Measurements from ENCODE around the gene SNX6.

Gene SNX6

DNA sequence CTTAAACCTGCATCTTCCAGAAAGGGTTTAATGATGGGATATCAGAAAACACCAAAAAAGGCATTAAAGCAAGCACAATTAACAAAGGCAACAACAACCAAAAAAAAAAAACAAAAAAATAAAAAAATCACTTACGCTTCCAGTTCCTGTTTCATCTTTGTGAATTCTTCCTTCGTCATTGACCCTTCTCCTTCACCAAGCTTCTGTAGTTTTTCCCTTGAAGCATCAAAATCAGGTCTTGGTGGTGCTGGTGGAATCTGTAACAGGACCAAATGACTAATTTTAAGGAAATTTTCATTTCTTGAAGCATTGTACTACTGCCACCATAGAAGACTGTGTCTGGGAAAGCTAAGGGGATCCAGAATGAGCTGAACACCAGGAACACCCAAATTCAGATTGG lies 24.5 kb downstream of the SNX6 start:
- no peaks in the 10 kb centered on the region for H3K9me3 ChIP-seq (ENCODE audit: insufficient read depth, low read depth, low read length)
- 96% methylated on average over 2 of the region's 2 CpGs for WGBS
- H3K9ac ChIP-seq (ENCODE audit: low read depth, low read length), result no peak overlapping the region
- H3K27ac ChIP-seq (ENCODE audit: low read depth, low read length), result no peak overlapping the region
- peaks cover 93% of the 10 kb centered on the region for H3K36me3 ChIP-seq (ENCODE audit: insufficient read depth, low read length)
- H3K27me3 ChIP-seq (ENCODE audit: insufficient read depth, low read length), result no peaks in the 10 kb centered on the region
- no peaks in the 10 kb centered on the region for H3K4me1 ChIP-seq (ENCODE audit: insufficient read depth, low read length)
- no peak overlapping the region for H3K4me3 ChIP-seq (ENCODE audit: low read length)

DNA sequence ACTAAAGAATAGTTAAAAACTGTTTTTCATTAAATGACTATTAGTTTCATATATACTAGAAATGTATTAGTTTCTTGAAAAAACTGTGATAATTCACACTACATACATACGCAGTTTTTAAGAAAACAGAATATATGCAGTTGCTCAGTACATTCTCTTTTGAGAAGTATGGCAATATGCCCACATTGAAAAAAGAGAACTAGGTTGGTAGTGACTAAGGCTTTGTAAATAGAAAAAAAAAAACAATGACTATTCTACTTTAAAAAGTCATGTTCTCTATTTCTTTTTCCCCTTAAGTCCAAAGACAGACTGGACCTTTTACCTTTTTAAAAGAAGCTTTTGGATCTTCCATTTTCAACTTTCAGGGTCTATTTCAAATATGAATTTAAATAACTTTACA lies 25.0 kb downstream of the SNX6 start:
- no peak overlapping the region for H3K4me3 ChIP-seq (ENCODE audit: low read length)
- H3K9ac ChIP-seq (ENCODE audit: low read depth, low read length), result no peak overlapping the region
- H3K27ac ChIP-seq (ENCODE audit: low read depth, low read length), result no peak overlapping the region
- no CpG with 5 or more reads among the region's 1 CpG for WGBS
- H3K4me1 ChIP-seq (ENCODE audit: insufficient read depth, low read length), result no peaks in the 10 kb centered on the region
- H3K36me3 ChIP-seq (ENCODE audit: insufficient read depth, low read length), result peaks cover 96% of the 10 kb centered on the region
- no peaks in the 10 kb centered on the region for H3K27me3 ChIP-seq (ENCODE audit: insufficient read depth, low read length)
- H3K9me3 ChIP-seq (ENCODE audit: insufficient read depth, low read depth, low read length), result no peaks in the 10 kb centered on the region

DNA sequence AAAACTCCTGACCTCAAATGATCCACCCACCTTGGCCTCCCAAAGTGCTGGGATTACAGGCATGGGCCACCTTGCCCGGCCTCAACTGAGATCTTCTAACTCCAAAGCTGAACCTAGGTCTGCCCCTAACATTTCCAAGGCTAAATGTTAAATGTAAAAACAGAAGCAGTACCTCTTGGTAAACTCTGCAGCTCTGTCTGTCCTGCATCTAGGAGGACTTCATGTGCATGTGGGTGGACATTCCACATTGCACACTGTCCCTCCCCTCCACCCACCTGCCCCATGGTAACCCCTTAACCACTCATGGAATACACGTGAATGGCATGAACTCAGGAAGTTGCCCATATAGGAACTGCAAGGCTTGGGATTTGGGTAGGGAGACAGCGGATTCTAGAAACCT lies 33.1 kb downstream of the SNX6 start:
- Histone ChIP-seq H3K9ac (ENCODE audit: low read depth, low read length) (no peak overlapping the region), H3K9me3 (ENCODE audit: insufficient read depth, low read depth, low read length) (no peaks in the 10 kb centered on the region), H3K4me1 (ENCODE audit: insufficient read depth, low read length) (no peaks in the 10 kb centered on the region), H3K4me3 (ENCODE audit: low read length) (no peak overlapping the region), H3K27ac (ENCODE audit: low read depth, low read length) (no peak overlapping the region), H3K36me3 (ENCODE audit: insufficient read depth, low read length) (peaks cover 93% of the 10 kb centered on the region), H3K27me3 (ENCODE audit: insufficient read depth, low read length) (no peaks in the 10 kb centered on the region)
- 95% methylated on average over 3 of the region's 3 CpGs for WGBS

DNA sequence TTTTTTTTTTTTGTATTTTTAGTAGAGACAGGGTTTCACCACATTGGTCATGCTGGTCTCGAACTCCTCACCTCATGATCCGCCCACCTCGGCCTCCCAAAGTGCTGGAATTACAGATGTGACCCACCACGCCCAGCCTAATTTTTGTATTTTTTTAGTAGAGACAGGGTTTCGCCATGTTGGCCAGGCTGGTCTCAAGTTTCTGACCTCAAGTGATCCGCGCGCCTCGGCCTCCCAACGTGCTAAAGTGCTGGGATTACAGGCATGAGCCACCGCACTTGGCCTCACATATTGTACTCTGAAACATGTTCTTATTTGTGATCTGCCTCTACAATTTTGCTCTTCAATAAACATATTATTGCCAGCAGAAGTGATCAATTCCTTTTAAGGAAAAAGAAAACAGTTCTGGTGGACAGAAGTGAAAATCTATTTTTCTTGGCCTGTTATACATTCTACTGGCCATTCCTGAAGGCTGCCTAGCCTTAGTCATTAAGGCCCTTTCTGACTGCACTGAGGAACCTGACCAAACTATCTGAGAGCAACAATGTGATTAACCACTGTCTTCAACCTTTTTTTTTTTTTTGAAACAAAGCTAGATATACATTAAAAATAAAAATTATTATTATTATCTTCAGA lies 36.1 kb downstream of the SNX6 start:
- no peaks in the 10 kb centered on the region for H3K27me3 ChIP-seq (ENCODE audit: insufficient read depth, low read length)
- H3K4me1 ChIP-seq (ENCODE audit: insufficient read depth, low read length), result no peaks in the 10 kb centered on the region
- H3K36me3 ChIP-seq (ENCODE audit: insufficient read depth, low read length), result peaks cover 89% of the 10 kb centered on the region
- H3K9me3 ChIP-seq (ENCODE audit: insufficient read depth, low read depth, low read length), result no peaks in the 10 kb centered on the region
- H3K9ac ChIP-seq (ENCODE audit: low read depth, low read length), result no peak overlapping the region
- H3K4me3 ChIP-seq (ENCODE audit: low read length), result no peak overlapping the region
- no peak overlapping the region for H3K27ac ChIP-seq (ENCODE audit: low read depth, low read length)
- 96% methylated on average over 11 of the region's 11 CpGs for WGBS

- Histone ChIP-seq H3K4me3 (ENCODE audit: low read length) (no peak overlapping the region), H3K27me3 (ENCODE audit: insufficient read depth, low read length) (no peaks in the 10 kb centered on the region), H3K4me1 (ENCODE audit: insufficient read depth, low read length) (no peaks in the 10 kb centered on the region), H3K9me3 (ENCODE audit: insufficient read depth, low read depth, low read length) (no peaks in the 10 kb centered on the region), H3K9ac (ENCODE audit: low read depth, low read length) (no peak overlapping the region), H3K27ac (ENCODE audit: low read depth, low read length) (no peak overlapping the region), H3K36me3 (ENCODE audit: insufficient read depth, low read length) (peaks cover 86% of the 10 kb centered on the region)
- 95% methylated on average over 5 of the region's 5 CpGs for WGBS
Measured at GRCh38 chr14:34592623-34593022, 37.3 kb downstream of the SNX6 start.

- peaks cover 70% of the 10 kb centered on the region for H3K36me3 ChIP-seq (ENCODE audit: insufficient read depth, low read length)
- H3K9ac ChIP-seq (ENCODE audit: low read depth, low read length), result no peak overlapping the region
- WGBS, result 94% methylated on average over 6 of the region's 6 CpGs
Measured at GRCh38 chr14:34583525-34583924, 46.4 kb downstream of the SNX6 start.

GRCh38 chr14:34582117-34582680 lies 47.7 kb downstream of the SNX6 start:
- 97% methylated on average over 11 of the region's 11 CpGs for WGBS
- Histone ChIP-seq H3K27ac (ENCODE audit: low read depth, low read length) (no peak overlapping the region), H3K4me3 (ENCODE audit: low read length) (no peak overlapping the region), H3K4me1 (ENCODE audit: insufficient read depth, low read length) (no peaks in the 10 kb centered on the region), H3K27me3 (ENCODE audit: insufficient read depth, low read length) (no peaks in the 10 kb centered on the region), H3K9me3 (ENCODE audit: insufficient read depth, low read depth, low read length) (no peaks in the 10 kb centered on the region), H3K9ac (ENCODE audit: low read depth, low read length) (no peak overlapping the region), H3K36me3 (ENCODE audit: insufficient read depth, low read length) (peaks cover 75% of the 10 kb centered on the region)

More at GRCh38 chr14:34583525-34583924, 46.4 kb downstream of the SNX6 start:
- Histone ChIP-seq H3K27me3 (ENCODE audit: insufficient read depth, low read length) (no peaks in the 10 kb centered on the region), H3K4me3 (ENCODE audit: low read length) (no peak overlapping the region), H3K9me3 (ENCODE audit: insufficient read depth, low read depth, low read length) (no peaks in the 10 kb centered on the region), H3K4me1 (ENCODE audit: insufficient read depth, low read length) (no peaks in the 10 kb centered on the region), H3K27ac (ENCODE audit: low read depth, low read length) (no peak overlapping the region)

- no peaks in the 10 kb centered on the region for H3K4me1 ChIP-seq (ENCODE audit: insufficient read depth, low read length)
- no peaks in the 10 kb centered on the region for H3K9me3 ChIP-seq (ENCODE audit: insufficient read depth, low read depth, low read length)
- H3K27ac ChIP-seq (ENCODE audit: low read depth, low read length), result no peak overlapping the region
- H3K4me3 ChIP-seq (ENCODE audit: low read length), result no peak overlapping the region
- peaks cover 68% of the 10 kb centered on the region for H3K36me3 ChIP-seq (ENCODE audit: insufficient read depth, low read length)
- no peaks in the 10 kb centered on the region for H3K27me3 ChIP-seq (ENCODE audit: insufficient read depth, low read length)
- no peak overlapping the region for H3K9ac ChIP-seq (ENCODE audit: low read depth, low read length)
- 88% methylated on average over 4 of the region's 5 CpGs for WGBS
Measured at GRCh38 chr14:34580381-34580780, 49.6 kb downstream of the SNX6 start.

- H3K27me3 ChIP-seq (ENCODE audit: insufficient read depth, low read length), result no peaks in the 10 kb centered on the region
- 95% methylated on average over 3 of the region's 3 CpGs for WGBS
- H3K9me3 ChIP-seq (ENCODE audit: insufficient read depth, low read depth, low read length), result no peaks in the 10 kb centered on the region
- H3K9ac ChIP-seq (ENCODE audit: low read depth, low read length), result no peak overlapping the region
- H3K27ac ChIP-seq (ENCODE audit: low read depth, low read length), result no peak overlapping the region
- H3K4me1 ChIP-seq (ENCODE audit: insufficient read depth, low read length), result no peaks in the 10 kb centered on the region
- H3K4me3 ChIP-seq (ENCODE audit: low read length), result no peak overlapping the region
- peaks cover 65% of the 10 kb centered on the region for H3K36me3 ChIP-seq (ENCODE audit: insufficient read depth, low read length)
Measured at GRCh38 chr14:34571771-34572170, 58.2 kb downstream of the SNX6 start.

GRCh38 chr14:34569750-34570149 lies 60.2 kb downstream of the SNX6 start:
- H3K9ac ChIP-seq (ENCODE audit: low read depth, low read length), result no peak overlapping the region
- H3K36me3 ChIP-seq (ENCODE audit: insufficient read depth, low read length), result peaks cover 70% of the 10 kb centered on the region
- no peaks in the 10 kb centered on the region for H3K4me1 ChIP-seq (ENCODE audit: insufficient read depth, low read length)
- no peak overlapping the region for H3K27ac ChIP-seq (ENCODE audit: low read depth, low read length)
- 94% methylated on average over 4 of the region's 4 CpGs for WGBS
- no peak overlapping the region for H3K4me3 ChIP-seq (ENCODE audit: low read length)
- no peaks in the 10 kb centered on the region for H3K9me3 ChIP-seq (ENCODE audit: insufficient read depth, low read depth, low read length)
- H3K27me3 ChIP-seq (ENCODE audit: insufficient read depth, low read length), result no peaks in the 10 kb centered on the region

DNA sequence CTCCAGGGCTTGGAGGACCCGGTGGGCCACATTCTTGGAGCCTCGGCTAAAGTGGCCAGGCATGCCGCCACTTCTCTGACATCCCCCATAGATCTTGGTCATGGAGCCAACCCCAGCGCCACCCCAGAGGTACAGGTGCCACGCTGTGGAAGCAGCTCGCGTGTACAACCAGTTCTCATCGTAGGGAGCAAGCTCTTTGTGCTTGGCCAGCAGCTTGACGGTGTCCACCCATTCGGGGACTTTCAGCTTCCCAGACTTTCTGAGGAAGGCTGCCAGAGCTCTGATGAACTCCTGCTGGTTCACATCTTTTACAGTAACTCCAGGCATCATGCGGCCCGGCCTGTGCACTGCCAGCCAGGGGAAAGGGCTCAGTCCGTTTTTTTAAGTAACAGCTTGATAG lies 61.1 kb downstream of the SNX6 start:
- WGBS, result 98% methylated on average over 13 of the region's 13 CpGs
- Histone ChIP-seq H3K4me1 (ENCODE audit: insufficient read depth, low read length) (no peaks in the 10 kb centered on the region), H3K9ac (ENCODE audit: low read depth, low read length) (no peak overlapping the region), H3K36me3 (ENCODE audit: insufficient read depth, low read length) (peaks cover 67% of the 10 kb centered on the region), H3K27ac (ENCODE audit: low read depth, low read length) (no peak overlapping the region), H3K9me3 (ENCODE audit: insufficient read depth, low read depth, low read length) (no peaks in the 10 kb centered on the region), H3K27me3 (ENCODE audit: insufficient read depth, low read length) (no peaks in the 10 kb centered on the region), H3K4me3 (ENCODE audit: low read length) (no peak overlapping the region)

DNA sequence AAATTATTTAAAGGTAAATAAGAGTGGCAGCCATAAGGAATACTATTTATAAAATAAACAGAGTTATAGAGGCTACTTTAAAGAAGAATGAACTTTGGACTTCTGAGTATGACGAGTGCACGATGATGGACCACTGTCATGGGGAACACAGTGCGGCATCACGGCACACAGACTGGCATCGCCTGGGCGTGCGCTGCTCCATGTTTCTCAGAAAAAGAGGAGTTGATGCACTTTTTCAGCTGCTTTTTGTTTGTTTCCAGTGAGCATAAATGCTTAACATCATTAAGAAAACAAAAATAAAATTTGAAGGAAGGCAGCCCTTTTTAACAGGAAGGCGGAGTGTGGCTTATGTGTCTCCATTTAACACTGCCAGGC lies 67.2 kb downstream of the SNX6 start:
- H3K9me3 ChIP-seq (ENCODE audit: insufficient read depth, low read depth, low read length), result no peaks in the 10 kb centered on the region
- H3K27me3 ChIP-seq (ENCODE audit: insufficient read depth, low read length), result no peaks in the 10 kb centered on the region
- no peak overlapping the region for H3K27ac ChIP-seq (ENCODE audit: low read depth, low read length)
- H3K4me1 ChIP-seq (ENCODE audit: insufficient read depth, low read length), result no peaks in the 10 kb centered on the region
- H3K4me3 ChIP-seq (ENCODE audit: low read length), result no peak overlapping the region
- H3K9ac ChIP-seq (ENCODE audit: low read depth, low read length), result no peak overlapping the region
- H3K36me3 ChIP-seq (ENCODE audit: insufficient read depth, low read length), result peaks cover 35% of the 10 kb centered on the region
- WGBS, result 90% methylated on average over 8 of the region's 8 CpGs
